ENCODE results near the gene KNL1. TPM values are rescaled to one million over a fixed set of nuclear protein-coding genes. Genes with fewer than 3 reads are reported as not detected.
A peak's percentile ranks its signal among the peaks of the same experiment; 100 is the strongest.

KNL1 gene
- total and polyA plus RNA-seq, 10 of the 15 experiments (the other 5 are each of a cell fraction or from before 2014, with no cell fraction given) = 10.9 to 55.5 (median 28.4) TPM

DNA sequence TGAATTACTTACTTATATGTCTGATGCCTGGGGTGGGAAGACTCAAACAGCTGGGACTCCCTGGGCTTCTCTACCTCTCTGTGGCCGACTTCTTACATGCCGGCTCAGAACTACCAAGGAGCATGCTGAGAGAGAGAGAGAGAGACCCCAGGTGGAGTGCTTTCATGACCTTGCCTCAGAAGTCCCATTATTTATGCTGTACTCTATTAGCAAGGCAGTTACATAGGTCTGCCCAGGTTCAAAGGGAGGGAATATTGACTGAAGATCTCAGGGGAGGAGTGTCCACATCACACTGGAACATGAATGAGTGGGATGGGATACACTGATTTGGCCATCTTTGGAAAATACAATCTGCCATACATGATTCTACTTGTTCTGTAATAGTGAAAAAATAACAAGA lies 45.4 kb upstream of the KNL1 start:
- H3K36me3 ChIP-seq (ENCODE audit: control insufficient read depth in 2 of 2, insufficient read depth in 2 of 2, low read length in 1 of 2) = peaks cover 0 to 8% of the 10 kb centered on the region in 2 experiments; a peak in 1 of 4 replicates
- H3K27me3 ChIP-seq (replicated peaks in 1 of 2; ENCODE audit: control insufficient read depth in 2 of 2, insufficient read depth in 2 of 2, low read length in 1 of 2) = no peaks in the 10 kb centered on the region
- H3K4me1 ChIP-seq (ENCODE audit: control insufficient read depth, insufficient read depth, low read length) = peaks cover 81% of the 10 kb centered on the region
- H2AFZ ChIP-seq (ENCODE audit: control insufficient read depth, low read depth, low read length) = no peak overlapping the region
- no peaks in the 10 kb centered on the region; the same call in 2 of the 3 replicates for H3K9me3 ChIP-seq (replicated peaks; ENCODE audit: control insufficient read depth, insufficient read depth, low read length)
- DNase-seq (ENCODE audit: low read depth, low spot score) (no peak), ATAC-seq (no peak), FAIRE-seq (no peak)
- ChIA-PET CTCF (interaction anchor here (1.1 kb wide), 1 partner anchor 21 kb away, joined by 3 read pairs; the partner anchor contains the start of gene RPUSD2), RAD21 (ENCODE audit: unreplicated experiment) (interaction anchor here (0.8 to 2.0 kb wide), 2 partner anchors 10 to 16 kb away, joined by 4 to 14 read pairs; partner anchors contain the start of gene CCDC32), SMC1A (ENCODE audit: uncharacterized antibody, unreplicated experiment) (interaction anchor here (0.6 to 2.9 kb wide), 6 partner anchors 11 to 89 kb away, joined by 3 to 20 read pairs (median 4); partner anchors contain the start of gene CCDC32), POLR2A (interaction anchor here (0.5 to 2.8 kb wide), 5 partner anchors 10 to 1477 kb away, joined by 3 to 15 read pairs (median 4); partner anchors contain the start of gene CCDC32)
- WGBS (ENCODE audit: insufficient coverage, insufficient replicate concordance, low lambda C conversion rate, missing lambda C conversion rate) = 100% methylated on average over 2 of the region's 2 CpGs
- intact Hi-C loops (cut with micrococcal nuclease; ENCODE audit: unreplicated experiment) (no loop called here), in situ Hi-C loops (cut with MboI) (no loop called here)
- no peaks in the 10 kb centered on the region for H4K20me1 ChIP-seq (ENCODE audit: control insufficient read depth, insufficient read depth)
- peaks cover 4% of the 10 kb centered on the region; the same call in 1 of the 2 replicates for H3K79me2 ChIP-seq (ENCODE audit: control insufficient read depth, insufficient read depth, low read length)
- no peak overlapping the region for H3K4me2 ChIP-seq (ENCODE audit: control insufficient read depth, insufficient read depth)
- H3K4me3 ChIP-seq = no peak overlapping the region
- BruUV-seq (replicated peaks) = no TSS peak
- no peak overlapping the region for H3K9ac ChIP-seq (ENCODE audit: control insufficient read depth, insufficient read depth, low read length)
- TF ChIP-seq ZNF217 (IDR thresholded peaks at IDR 0.05) (no peak), CREM (IDR thresholded peaks at IDR 0.05; ENCODE audit: low read depth) (no peak)
- H3K27ac ChIP-seq (ENCODE audit: control insufficient read depth, insufficient read depth) = no peak overlapping the region

DNA sequence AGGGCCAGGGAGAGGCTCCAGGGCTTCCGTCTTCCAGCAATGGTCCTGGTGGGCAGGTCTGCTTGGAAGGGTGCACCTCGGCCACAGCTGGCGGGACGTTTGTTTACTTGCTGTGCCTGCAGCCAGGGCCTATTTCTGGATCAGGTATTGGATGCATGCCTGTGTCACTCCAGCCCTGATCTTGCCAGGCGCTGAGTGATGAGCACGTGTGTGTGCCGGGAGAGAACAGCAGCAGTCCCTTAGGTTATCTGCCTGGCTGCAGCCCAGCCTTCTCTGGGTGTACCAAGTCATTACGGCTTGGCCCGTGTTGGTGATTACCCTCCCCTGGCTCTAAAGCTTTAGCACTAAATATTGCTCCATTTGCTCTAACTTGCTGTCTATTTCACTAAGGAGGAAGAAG lies 44.2 kb upstream of the KNL1 start:
- no peaks in the 10 kb centered on the region for H3K27me3 ChIP-seq (replicated peaks in 1 of 2; ENCODE audit: control insufficient read depth in 2 of 2, insufficient read depth in 2 of 2, low read length in 1 of 2)
- H3K9ac ChIP-seq (ENCODE audit: control insufficient read depth, insufficient read depth, low read length) = peak overlapping the region; percentile 33
- 47% methylated on average over 9 of the region's 9 CpGs for WGBS (ENCODE audit: insufficient coverage, insufficient replicate concordance, low lambda C conversion rate, missing lambda C conversion rate)
- POLR2A ChIA-PET = interaction anchor here (0.9 to 2.8 kb wide), 8 partner anchors 8 to 322 kb away, joined by 3 to 15 read pairs (median 6); partner anchors contain the start of genes CCDC32 and RPUSD2
- peak overlapping the region; percentile 4; the same call in 1 of the 2 replicates for H3K4me3 ChIP-seq
- in situ Hi-C loops (cut with MboI) (no loop called here), intact Hi-C loops (cut with micrococcal nuclease; ENCODE audit: unreplicated experiment) (loop anchor here (2.0 kb wide), 1 partner anchor 15 kb away; the partner anchor contains the start of gene CCDC32)
- DNase-seq (ENCODE audit: low read depth, low spot score) = no peak
- H3K79me2 ChIP-seq (ENCODE audit: control insufficient read depth, insufficient read depth, low read length) = peaks cover 12% of the 10 kb centered on the region
- CTCF ChIA-PET = interaction anchor here (0.8 to 1.5 kb wide), 4 partner anchors 12 to 29 kb away, joined by 3 to 5 read pairs (median 4); partner anchors contain the start of gene RPUSD2
- ATAC-seq = peak; percentile 34
- H3K27ac ChIP-seq (ENCODE audit: control insufficient read depth, insufficient read depth) = peak overlapping the region; percentile 89
- no TSS peak for BruUV-seq (replicated peaks)
- H3K4me2 ChIP-seq (ENCODE audit: control insufficient read depth, insufficient read depth) = peak overlapping the region; percentile 90
- RAD21 ChIA-PET (ENCODE audit: unreplicated experiment) = interaction anchor here (0.9 to 2.3 kb wide), 12 partner anchors 8 to 321 kb away, joined by 3 to 23 read pairs (median 5); partner anchors contain the start of genes CCDC32 and RPUSD2
- H3K36me3 ChIP-seq (ENCODE audit: control insufficient read depth in 2 of 2, insufficient read depth in 2 of 2, low read length in 1 of 2) = peaks cover 0 to 8% of the 10 kb centered on the region in 2 experiments; a peak in 1 of 4 replicates
- FAIRE-seq = no peak
- no peak overlapping the region for H2AFZ ChIP-seq (ENCODE audit: control insufficient read depth, low read depth, low read length)
- TF ChIP-seq HDGF (IDR thresholded peaks at IDR 0.05) (0 out of 2 replicates have a peak, but pooled peaks have one; percentile 14), SMARCA5 (IDR thresholded peaks at IDR 0.05) (peak; percentile 70; the same call in 1 of the 2 replicates), ZZZ3 (IDR thresholded peaks at IDR 0.05; ENCODE audit: control insufficient read depth, insufficient read length, low read depth) (no peak)
- H3K9me3 ChIP-seq (replicated peaks; ENCODE audit: control insufficient read depth, insufficient read depth, low read length) = no peaks in the 10 kb centered on the region; the same call in 2 of the 3 replicates
- peaks cover 77% of the 10 kb centered on the region for H3K4me1 ChIP-seq (ENCODE audit: control insufficient read depth, insufficient read depth, low read length)
- SMC1A ChIA-PET (ENCODE audit: uncharacterized antibody, unreplicated experiment) = interaction anchor here (0.6 to 6.2 kb wide), 9 partner anchors 8 to 206 kb away, joined by 3 to 60 read pairs (median 5); partner anchors contain the start of gene CCDC32
- no peaks in the 10 kb centered on the region for H4K20me1 ChIP-seq (ENCODE audit: control insufficient read depth, insufficient read depth)

All from GM12878 (cell line).